ENCODE results near the gene BUD13.

Gene BUD13

DNA sequence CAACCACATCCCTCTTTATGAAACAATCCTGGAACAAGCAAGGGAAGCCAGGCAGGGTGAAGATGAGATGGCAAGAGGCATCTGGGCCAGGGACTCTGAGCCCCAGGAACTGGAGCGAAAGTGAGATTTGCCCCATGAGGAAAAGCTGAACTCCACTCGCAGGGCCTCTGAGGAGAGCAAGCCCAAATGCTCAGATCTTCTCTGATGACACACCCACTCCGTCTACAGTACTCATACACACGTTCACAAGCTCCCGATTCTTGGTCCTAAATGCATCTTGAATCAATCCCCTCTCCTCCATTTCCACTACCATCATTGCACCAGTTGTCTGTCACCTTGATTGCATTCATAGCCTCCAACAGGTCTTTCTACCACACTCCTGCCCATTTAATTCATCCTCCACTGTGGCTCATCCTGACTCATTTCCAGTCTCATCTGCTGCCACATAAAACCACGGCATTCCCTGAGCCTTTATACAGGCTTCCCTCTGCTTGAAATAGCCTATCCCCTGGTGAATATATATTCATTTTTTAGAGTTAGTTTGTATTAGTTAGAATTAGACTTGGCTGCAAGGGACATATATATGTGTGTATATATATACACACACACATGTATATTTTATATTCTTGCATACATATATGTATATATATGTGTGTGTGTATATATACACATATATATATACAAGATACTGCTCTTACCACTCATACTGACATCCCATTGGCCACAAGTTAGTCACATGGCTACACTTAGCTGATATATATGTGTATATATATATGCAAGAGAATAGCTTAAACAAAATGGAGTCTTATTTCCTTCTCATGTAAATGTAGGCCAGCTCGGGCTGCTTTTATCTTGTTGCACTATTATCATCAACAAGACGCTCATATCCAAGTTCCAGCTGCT lies 20.3 kb upstream of the BUD13 start:
- peaks cover 3% of the 10 kb centered on the region for H3K4me1 ChIP-seq (ENCODE audit: control insufficient read depth, insufficient read depth, low read length)
- H3K27me3 ChIP-seq (ENCODE audit: control insufficient read depth, insufficient read depth, low read length) = no peaks in the 10 kb centered on the region
- H3K36me3 ChIP-seq (ENCODE audit: control insufficient read depth, insufficient read depth, low read length) = no peaks in the 10 kb centered on the region
- no peak overlapping the region for H3K4me3 ChIP-seq (ENCODE audit: low read length)
- no peak for DNase-seq (ENCODE audit: low read depth, low spot score)
- no peak overlapping the region for H3K27ac ChIP-seq (ENCODE audit: low read length)
- no CpG with 5 or more reads among the region's 8 CpGs for WGBS (ENCODE audit: insufficient coverage, insufficient read length)
- H3K9me3 ChIP-seq (ENCODE audit: control insufficient read depth, insufficient read depth, low read length) = no peaks in the 10 kb centered on the region

- no peaks in the 10 kb centered on the region for H3K9me3 ChIP-seq (ENCODE audit: control insufficient read depth, insufficient read depth, low read length)
- no peaks in the 10 kb centered on the region for H3K36me3 ChIP-seq (ENCODE audit: control insufficient read depth, insufficient read depth, low read length)
- peaks cover 3% of the 10 kb centered on the region for H3K4me1 ChIP-seq (ENCODE audit: control insufficient read depth, insufficient read depth, low read length)
- no CpG with 5 or more reads among the region's 8 CpGs for WGBS (ENCODE audit: insufficient coverage, insufficient read length)
- no peak overlapping the region for H3K27ac ChIP-seq (ENCODE audit: low read length)
- DNase-seq (ENCODE audit: low read depth, low spot score) = no peak
- H3K4me3 ChIP-seq (ENCODE audit: low read length) = no peak overlapping the region
- H3K27me3 ChIP-seq (ENCODE audit: control insufficient read depth, insufficient read depth, low read length) = no peaks in the 10 kb centered on the region
Observed at GRCh38 chr11:116792144-116792868, 19.5 kb upstream of the BUD13 start.

DNA sequence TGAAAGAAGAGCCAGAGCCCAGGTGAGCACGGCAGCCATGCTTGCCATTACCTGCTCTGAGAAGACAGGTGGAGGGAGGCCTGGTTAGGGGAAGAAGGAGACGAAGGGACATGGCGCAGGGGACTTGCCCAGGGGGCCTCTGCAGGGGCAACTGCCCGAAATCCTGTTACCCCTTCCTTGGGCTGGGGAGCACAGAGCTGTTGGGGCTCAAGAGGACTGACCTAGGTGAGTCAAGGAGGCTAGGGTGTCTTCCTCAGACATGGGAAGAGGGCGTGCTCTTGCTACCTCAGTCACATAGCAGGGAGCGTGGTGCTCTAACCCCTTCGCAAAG lies 19.0 kb upstream of the BUD13 start, which contains the start of gene APOA5:
Gene APOA5, minus strand, starts transcription at position 67 of the 331 bp plus-strand sequence. Its CDS starts 19 bp downstream, at position 48.
- Histone ChIP-seq H3K27me3 (ENCODE audit: control insufficient read depth, insufficient read depth, low read length) (no peaks in the 10 kb centered on the region), H3K36me3 (ENCODE audit: control insufficient read depth, insufficient read depth, low read length) (no peaks in the 10 kb centered on the region), H3K4me3 (ENCODE audit: low read length) (no peak within 1 kb of the TSS), H3K27ac (ENCODE audit: low read length) (no peak within 1 kb of the TSS), H3K9me3 (ENCODE audit: control insufficient read depth, insufficient read depth, low read length) (no peaks in the 10 kb centered on the region), H3K4me1 (ENCODE audit: control insufficient read depth, insufficient read depth, low read length) (peaks cover 4% of the 10 kb centered on the region)
- no CpG with 5 or more reads among the region's 7 CpGs for WGBS (ENCODE audit: insufficient coverage, insufficient read length)
- no peak for DNase-seq (ENCODE audit: low read depth, low spot score)

GRCh38 chr11:116791002-116791812 lies 18.4 kb upstream of the BUD13 start:
- no peak overlapping the region for H3K27ac ChIP-seq (ENCODE audit: low read length)
- H3K9me3 ChIP-seq (ENCODE audit: control insufficient read depth, insufficient read depth, low read length) = no peaks in the 10 kb centered on the region
- no CpG with 5 or more reads among the region's 31 CpGs for WGBS (ENCODE audit: insufficient coverage, insufficient read length)
- no peaks in the 10 kb centered on the region for H3K36me3 ChIP-seq (ENCODE audit: control insufficient read depth, insufficient read depth, low read length)
- no peak overlapping the region for H3K4me3 ChIP-seq (ENCODE audit: low read length)
- no peaks in the 10 kb centered on the region for H3K27me3 ChIP-seq (ENCODE audit: control insufficient read depth, insufficient read depth, low read length)
- peak; percentile 74 for DNase-seq (ENCODE audit: low read depth, low spot score)
- peaks cover 4% of the 10 kb centered on the region for H3K4me1 ChIP-seq (ENCODE audit: control insufficient read depth, insufficient read depth, low read length)

GRCh38 chr11:116790167-116791001 lies 17.6 kb upstream of the BUD13 start:
- H3K36me3 ChIP-seq (ENCODE audit: control insufficient read depth, insufficient read depth, low read length) = peaks cover 5% of the 10 kb centered on the region
- H3K4me3 ChIP-seq (ENCODE audit: low read length) = no peak overlapping the region
- no peak for DNase-seq (ENCODE audit: low read depth, low spot score)
- peaks cover 4% of the 10 kb centered on the region for H3K4me1 ChIP-seq (ENCODE audit: control insufficient read depth, insufficient read depth, low read length)
- WGBS (ENCODE audit: insufficient coverage, insufficient read length) = no CpG with 5 or more reads among the region's 53 CpGs
- no peaks in the 10 kb centered on the region for H3K9me3 ChIP-seq (ENCODE audit: control insufficient read depth, insufficient read depth, low read length)
- H3K27ac ChIP-seq (ENCODE audit: low read length) = no peak overlapping the region
- H3K27me3 ChIP-seq (ENCODE audit: control insufficient read depth, insufficient read depth, low read length) = no peaks in the 10 kb centered on the region

DNA sequence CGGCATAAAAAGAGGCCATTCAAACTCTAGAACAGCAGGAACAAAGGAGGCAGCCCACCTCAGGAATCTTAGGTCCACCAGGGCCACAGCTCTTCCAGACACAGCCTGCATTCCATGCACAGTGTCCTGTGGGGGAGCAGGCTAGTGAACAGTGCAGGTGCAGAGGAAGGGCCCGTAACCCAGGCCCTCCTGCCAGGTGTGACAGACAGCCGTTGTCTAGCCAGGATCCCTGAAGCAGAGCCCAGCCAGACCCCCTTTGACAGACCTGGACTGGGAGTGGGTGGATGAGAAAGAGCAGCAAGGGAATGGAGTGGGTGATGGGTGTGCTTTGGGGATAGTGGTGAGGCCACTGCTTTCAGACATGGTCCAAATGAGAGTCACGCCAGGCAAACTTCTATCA lies 16.2 kb upstream of the BUD13 start:
- no peak overlapping the region for H3K27ac ChIP-seq (ENCODE audit: low read length)
- no CpG with 5 or more reads among the region's 4 CpGs for WGBS (ENCODE audit: insufficient coverage, insufficient read length)
- H3K4me3 ChIP-seq (ENCODE audit: low read length) = no peak overlapping the region
- H3K9me3 ChIP-seq (ENCODE audit: control insufficient read depth, insufficient read depth, low read length) = no peaks in the 10 kb centered on the region
- no peak for DNase-seq (ENCODE audit: low read depth, low spot score)
- peaks cover 19% of the 10 kb centered on the region for H3K36me3 ChIP-seq (ENCODE audit: control insufficient read depth, insufficient read depth, low read length)
- H3K4me1 ChIP-seq (ENCODE audit: control insufficient read depth, insufficient read depth, low read length) = peaks cover 4% of the 10 kb centered on the region
- no peaks in the 10 kb centered on the region for H3K27me3 ChIP-seq (ENCODE audit: control insufficient read depth, insufficient read depth, low read length)

DNA sequence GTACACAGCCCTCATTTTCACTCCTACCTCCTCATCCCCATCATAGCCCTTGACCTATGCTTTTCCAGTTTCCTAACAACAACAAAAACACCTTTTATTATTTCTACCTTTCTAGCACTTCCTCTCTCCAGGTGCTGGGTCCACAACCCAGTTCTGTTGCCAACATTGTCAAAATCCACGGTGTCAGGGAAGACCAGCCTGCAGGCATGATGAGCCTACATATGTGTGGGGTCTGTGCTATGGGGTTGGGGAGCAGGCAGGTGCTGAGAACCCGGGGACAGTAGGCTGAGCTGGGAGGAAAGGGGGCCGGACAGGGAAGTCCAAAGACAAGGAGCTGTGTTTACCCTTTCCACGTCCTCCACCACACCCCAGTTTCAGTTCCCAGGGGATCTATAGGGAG lies 15.7 kb upstream of the BUD13 start:
- Histone ChIP-seq H3K36me3 (ENCODE audit: control insufficient read depth, insufficient read depth, low read length) (peaks cover 19% of the 10 kb centered on the region), H3K4me1 (ENCODE audit: control insufficient read depth, insufficient read depth, low read length) (peaks cover 4% of the 10 kb centered on the region), H3K9me3 (ENCODE audit: control insufficient read depth, insufficient read depth, low read length) (no peaks in the 10 kb centered on the region), H3K27ac (ENCODE audit: low read length) (no peak overlapping the region), H3K27me3 (ENCODE audit: control insufficient read depth, insufficient read depth, low read length) (no peaks in the 10 kb centered on the region), H3K4me3 (ENCODE audit: low read length) (peak overlapping the region; percentile 78; the same call in 1 of the 2 replicates)
- no peak for DNase-seq (ENCODE audit: low read depth, low spot score)
- WGBS (ENCODE audit: insufficient coverage, insufficient read length) = no CpG with 5 or more reads among the region's 4 CpGs

- peaks cover 25% of the 10 kb centered on the region for H3K36me3 ChIP-seq (ENCODE audit: control insufficient read depth, insufficient read depth, low read length)
- no peak for DNase-seq (ENCODE audit: low read depth, low spot score)
Observed at GRCh38 chr11:116787786-116788486, 15.1 kb upstream of the BUD13 start, which contains the start of gene ZPR1. Gene ZPR1, minus strand, starts transcription at chr11:116788023. Its CDS starts 33 bp downstream, at chr11:116787990.

DNA sequence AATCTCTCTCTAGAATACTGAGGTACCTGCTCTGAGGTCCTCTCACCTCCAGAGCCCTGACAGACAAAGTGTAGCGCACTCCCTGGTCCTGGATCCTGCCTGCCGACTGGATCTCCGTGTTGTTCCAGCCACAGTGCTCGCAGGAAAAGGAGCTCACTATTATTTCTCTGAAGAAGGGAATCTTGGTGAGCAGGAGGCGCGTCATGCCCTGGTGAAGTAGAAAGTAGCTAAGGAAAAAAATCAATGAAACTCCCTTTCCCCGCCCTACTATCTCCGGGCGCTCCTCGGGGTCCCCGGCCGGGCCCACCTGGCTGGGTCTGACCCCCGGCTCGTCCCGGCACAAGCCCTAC lies 14.6 kb upstream of the BUD13 start:
- H3K9me3 ChIP-seq (ENCODE audit: control insufficient read depth, insufficient read depth, low read length) = no peaks in the 10 kb centered on the region
- WGBS (ENCODE audit: insufficient coverage, insufficient read length) = no CpG with 5 or more reads among the region's 15 CpGs

More at GRCh38 chr11:116787786-116788486, 15.1 kb upstream of the BUD13 start, which contains the start of gene ZPR1:
- peak within 1 kb of the TSS; percentile 78 for H3K4me3 ChIP-seq (ENCODE audit: low read length)
- no peak within 1 kb of the TSS for H3K27ac ChIP-seq (ENCODE audit: low read length)
- no peaks in the 10 kb centered on the region for H3K9me3 ChIP-seq (ENCODE audit: control insufficient read depth, insufficient read depth, low read length)
- WGBS (ENCODE audit: insufficient coverage, insufficient read length) = no CpG with 5 or more reads among the region's 56 CpGs
- peaks cover 4% of the 10 kb centered on the region for H3K4me1 ChIP-seq (ENCODE audit: control insufficient read depth, insufficient read depth, low read length)
- H3K27me3 ChIP-seq (ENCODE audit: control insufficient read depth, insufficient read depth, low read length) = no peaks in the 10 kb centered on the region

More for the DNA sequence above, 14.6 kb upstream of the BUD13 start:
- Histone ChIP-seq H3K4me1 (ENCODE audit: control insufficient read depth, insufficient read depth, low read length) (peaks cover 4% of the 10 kb centered on the region), H3K27me3 (ENCODE audit: control insufficient read depth, insufficient read depth, low read length) (no peaks in the 10 kb centered on the region), H3K4me3 (ENCODE audit: low read length) (peak overlapping the region; percentile 78), H3K36me3 (ENCODE audit: control insufficient read depth, insufficient read depth, low read length) (peaks cover 29% of the 10 kb centered on the region), H3K27ac (ENCODE audit: low read length) (no peak overlapping the region)
- DNase-seq (ENCODE audit: low read depth, low spot score) = no peak
